ENCODE data around the gene NMUR2. TPM values are rescaled to one million over a fixed set of nuclear protein-coding genes. Genes with fewer than 3 reads are reported as not detected.

Gene NMUR2
- total RNA-seq = not detected in 2 replicates

GRCh38 chr5:152405145-152405544 lies at the start of gene NMUR2:
NMUR2 (minus strand) TSS chr5:152405279; CDS start chr5:152405113, 166 bp downstream.
- Histone ChIP-seq H3K9me3 (ENCODE audit: low read depth, low read length) (no peaks in the 10 kb centered on the region), H4K20me1 (ENCODE audit: insufficient read depth, low read length) (no peaks in the 10 kb centered on the region), H3K36me3 (ENCODE audit: insufficient read depth, low read length) (no peaks in the 10 kb centered on the region), H3K79me2 (ENCODE audit: insufficient read depth, low read length) (no peaks in the 10 kb centered on the region), H3K27ac (ENCODE audit: low read depth, low read length) (no peak within 1 kb of the TSS), H3K27me3 (ENCODE audit: insufficient read depth, low read length) (no peaks in the 10 kb centered on the region), H3K4me3 (ENCODE audit: insufficient read depth, low read length) (no peak within 1 kb of the TSS), H3K4me2 (ENCODE audit: insufficient read depth, low read length) (no peak within 1 kb of the TSS), H2AFZ (ENCODE audit: low read length) (no peak within 1 kb of the TSS), H3K4me1 (ENCODE audit: insufficient read depth, low read length) (no peaks in the 10 kb centered on the region)
- no peak for TF ChIP-seq CTCF (IDR thresholded peaks at IDR 0.05; ENCODE audit: extremely low read depth, low read depth, low read length)
- no peak for DNase-seq (ENCODE audit: insufficient read length, low spot score, missing footprints)

- Histone ChIP-seq H3K9me3 (ENCODE audit: low read depth, low read length) (no peaks in the 10 kb centered on the region), H3K79me2 (ENCODE audit: insufficient read depth, low read length) (no peaks in the 10 kb centered on the region), H3K4me2 (ENCODE audit: insufficient read depth, low read length) (no peak overlapping the region), H3K4me1 (ENCODE audit: insufficient read depth, low read length) (no peaks in the 10 kb centered on the region), H3K27ac (ENCODE audit: low read depth, low read length) (no peak overlapping the region), H3K36me3 (ENCODE audit: insufficient read depth, low read length) (no peaks in the 10 kb centered on the region), H3K4me3 (ENCODE audit: insufficient read depth, low read length) (no peak overlapping the region), H2AFZ (ENCODE audit: low read length) (no peak overlapping the region), H3K27me3 (ENCODE audit: insufficient read depth, low read length) (no peaks in the 10 kb centered on the region), H4K20me1 (ENCODE audit: insufficient read depth, low read length) (no peaks in the 10 kb centered on the region)
- no peak for DNase-seq (ENCODE audit: insufficient read length, low spot score, missing footprints)
- no peak for TF ChIP-seq CTCF (IDR thresholded peaks at IDR 0.05; ENCODE audit: extremely low read depth, low read depth, low read length)
These were observed 38.9 kb upstream of the NMUR2 start for GRCh38 chr5:152443935-152444334.

GRCh38 chr5:152439791-152440190 lies 34.7 kb upstream of the NMUR2 start:
- Histone ChIP-seq H3K79me2 (ENCODE audit: insufficient read depth, low read length) (no peaks in the 10 kb centered on the region), H3K4me1 (ENCODE audit: insufficient read depth, low read length) (no peaks in the 10 kb centered on the region), H3K4me3 (ENCODE audit: insufficient read depth, low read length) (no peak overlapping the region), H3K4me2 (ENCODE audit: insufficient read depth, low read length) (no peak overlapping the region), H3K9me3 (ENCODE audit: low read depth, low read length) (no peaks in the 10 kb centered on the region), H3K36me3 (ENCODE audit: insufficient read depth, low read length) (no peaks in the 10 kb centered on the region), H2AFZ (ENCODE audit: low read length) (no peak overlapping the region), H3K27ac (ENCODE audit: low read depth, low read length) (no peak overlapping the region), H3K27me3 (ENCODE audit: insufficient read depth, low read length) (no peaks in the 10 kb centered on the region), H4K20me1 (ENCODE audit: insufficient read depth, low read length) (no peaks in the 10 kb centered on the region)
- DNase-seq (ENCODE audit: insufficient read length, low spot score, missing footprints) = no peak
- no peak for TF ChIP-seq CTCF (IDR thresholded peaks at IDR 0.05; ENCODE audit: extremely low read depth, low read depth, low read length)

GRCh38 chr5:152437866-152438265 lies 32.8 kb upstream of the NMUR2 start:
- Histone ChIP-seq H4K20me1 (ENCODE audit: insufficient read depth, low read length) (no peaks in the 10 kb centered on the region), H3K4me1 (ENCODE audit: insufficient read depth, low read length) (no peaks in the 10 kb centered on the region), H3K27ac (ENCODE audit: low read depth, low read length) (no peak overlapping the region), H3K4me2 (ENCODE audit: insufficient read depth, low read length) (no peak overlapping the region), H2AFZ (ENCODE audit: low read length) (no peak overlapping the region), H3K27me3 (ENCODE audit: insufficient read depth, low read length) (no peaks in the 10 kb centered on the region), H3K36me3 (ENCODE audit: insufficient read depth, low read length) (no peaks in the 10 kb centered on the region), H3K9me3 (ENCODE audit: low read depth, low read length) (no peaks in the 10 kb centered on the region), H3K4me3 (ENCODE audit: insufficient read depth, low read length) (no peak overlapping the region), H3K79me2 (ENCODE audit: insufficient read depth, low read length) (no peaks in the 10 kb centered on the region)
- no peak for DNase-seq (ENCODE audit: insufficient read length, low spot score, missing footprints)
- TF ChIP-seq CTCF (IDR thresholded peaks at IDR 0.05; ENCODE audit: extremely low read depth, low read depth, low read length) = no peak

Data from osteoblast (primary cell).